AG09319 (cell line): ENCODE measurements around the gene PAIP2.

Experiments used
- DNase-seq: peaks from one replicate; pipeline ENCODE4 v3.0.0-alpha.2; 2010; ENCODE audit warnings: low read depth; ENCODE audit errors: extremely low read depth
- TF ChIP-seq, protein P1 (sequence below): IDR thresholded peaks from 2 replicates; pipeline ENCODE4 v1.5.1; 2011; ENCODE audit warnings: low read depth, mild to moderate bottlenecking, inconsistent platforms, low read length, moderate library complexity

The PAIP2 gene

DNA sequence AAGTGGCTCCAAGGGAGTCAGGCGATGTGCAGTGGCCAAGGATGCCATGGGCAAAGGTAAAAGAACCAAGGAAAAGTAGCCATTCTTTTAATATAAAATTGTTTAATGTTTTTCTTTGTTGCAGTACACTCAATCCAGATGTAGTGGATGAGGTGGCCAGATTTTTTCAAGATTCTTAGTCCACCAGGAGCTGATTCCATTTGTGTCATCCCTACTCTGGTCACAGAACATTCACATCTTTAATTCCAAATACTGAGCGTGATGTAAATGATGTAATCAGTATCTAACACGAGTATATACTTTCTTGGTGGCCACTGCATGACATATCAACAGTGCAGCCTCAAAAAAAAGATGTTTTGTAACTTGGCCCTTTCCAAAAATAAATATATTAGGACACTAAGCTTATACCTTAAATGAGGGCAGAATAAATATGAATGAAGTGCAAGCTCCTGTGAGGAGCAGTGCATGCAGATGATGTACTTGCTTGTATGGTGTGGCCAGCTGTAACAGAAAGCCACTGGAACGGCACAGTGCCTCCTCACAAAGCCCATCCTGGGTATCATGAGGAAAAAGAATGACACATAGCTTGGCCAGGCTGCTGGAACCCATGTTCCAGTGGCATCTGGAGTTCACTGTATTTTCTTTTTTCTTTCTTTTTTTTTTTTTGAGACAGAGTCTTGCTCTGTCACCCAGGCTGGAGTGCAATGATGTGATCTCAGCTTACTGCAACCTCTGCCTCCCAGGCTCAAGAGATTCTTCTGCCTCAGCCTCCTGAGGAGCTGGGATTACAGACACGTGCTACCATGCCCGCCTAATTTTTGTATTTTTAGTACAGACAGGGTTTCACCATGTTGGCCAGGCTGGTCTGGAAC is 68.7 kb downstream of the PAIP2 start:
- TF ChIP-seq, protein P1, sequence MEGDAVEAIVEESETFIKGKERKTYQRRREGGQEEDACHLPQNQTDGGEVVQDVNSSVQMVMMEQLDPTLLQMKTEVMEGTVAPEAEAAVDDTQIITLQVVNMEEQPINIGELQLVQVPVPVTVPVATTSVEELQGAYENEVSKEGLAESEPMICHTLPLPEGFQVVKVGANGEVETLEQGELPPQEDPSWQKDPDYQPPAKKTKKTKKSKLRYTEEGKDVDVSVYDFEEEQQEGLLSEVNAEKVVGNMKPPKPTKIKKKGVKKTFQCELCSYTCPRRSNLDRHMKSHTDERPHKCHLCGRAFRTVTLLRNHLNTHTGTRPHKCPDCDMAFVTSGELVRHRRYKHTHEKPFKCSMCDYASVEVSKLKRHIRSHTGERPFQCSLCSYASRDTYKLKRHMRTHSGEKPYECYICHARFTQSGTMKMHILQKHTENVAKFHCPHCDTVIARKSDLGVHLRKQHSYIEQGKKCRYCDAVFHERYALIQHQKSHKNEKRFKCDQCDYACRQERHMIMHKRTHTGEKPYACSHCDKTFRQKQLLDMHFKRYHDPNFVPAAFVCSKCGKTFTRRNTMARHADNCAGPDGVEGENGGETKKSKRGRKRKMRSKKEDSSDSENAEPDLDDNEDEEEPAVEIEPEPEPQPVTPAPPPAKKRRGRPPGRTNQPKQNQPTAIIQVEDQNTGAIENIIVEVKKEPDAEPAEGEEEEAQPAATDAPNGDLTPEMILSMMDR = no peak
- DNase-seq = no peak

DNA sequence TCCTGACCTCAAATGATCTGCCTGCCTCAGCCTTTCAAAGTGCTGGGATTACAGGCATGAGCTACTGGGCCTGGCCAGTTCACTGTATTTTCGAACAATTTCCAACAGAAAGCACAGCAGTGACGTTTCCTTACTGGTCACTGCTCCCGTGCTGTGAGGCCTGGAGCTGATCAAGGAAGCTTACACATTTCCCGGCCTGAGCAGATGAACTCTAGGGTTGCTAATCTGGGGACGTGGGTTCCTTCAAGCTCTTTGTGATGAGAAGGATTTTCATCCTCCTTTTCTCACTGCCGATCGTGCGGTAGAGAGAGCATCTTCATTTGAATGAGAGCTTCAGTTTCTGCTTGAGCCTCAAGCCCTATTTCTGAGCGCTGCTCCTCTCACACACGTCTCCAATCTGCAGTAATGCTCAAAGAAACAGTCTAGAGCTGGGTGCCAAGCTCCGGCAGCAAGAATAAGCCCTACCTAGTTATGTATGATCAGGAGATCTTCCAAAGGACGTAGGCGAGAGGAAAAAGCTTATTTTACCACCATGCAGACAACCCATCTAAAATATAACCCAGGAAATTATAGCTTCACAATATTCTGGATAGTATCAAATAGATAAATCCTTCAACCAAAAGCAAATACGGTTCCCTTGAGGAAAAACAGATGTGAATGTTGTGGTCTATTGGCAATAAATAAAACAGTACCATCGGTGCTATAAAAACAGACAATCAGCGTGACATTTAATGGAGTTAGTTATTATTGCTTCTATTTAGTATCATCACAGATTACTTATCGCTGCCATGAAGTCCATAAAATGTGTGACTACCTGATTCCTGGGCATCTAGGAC is 69.6 kb downstream of the PAIP2 start:
- TF ChIP-seq, protein P1 = no peak

DNA sequence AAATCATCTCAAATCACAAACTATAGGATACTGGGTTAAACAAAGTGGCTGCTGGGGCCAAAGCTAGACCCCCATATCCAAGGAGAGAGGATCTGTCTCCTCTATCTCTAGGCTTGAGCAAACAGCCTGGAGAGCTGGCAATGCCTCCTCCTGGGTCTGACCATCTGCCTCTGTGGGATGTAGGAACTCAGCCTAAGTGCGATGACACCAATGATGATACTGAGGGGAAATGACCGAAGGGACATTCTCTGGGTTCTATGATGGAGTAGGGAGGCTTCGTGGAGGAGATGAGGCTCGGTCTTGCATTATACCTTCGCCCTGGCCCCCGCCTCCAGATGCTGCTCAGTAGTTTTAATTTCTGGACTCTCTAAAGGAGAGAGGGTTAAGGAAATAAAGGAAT is 71.5 kb downstream of the PAIP2 start:
- DNase-seq = no peak
- TF ChIP-seq, protein P1 = no peak

More for the DNA sequence above, 69.6 kb downstream of the PAIP2 start:
- no peak for DNase-seq

GRCh38 chr5:139413963-139414362 is 72.3 kb downstream of the PAIP2 start:
- DNase-seq = no peak
- TF ChIP-seq, protein P1 = no peak

- DNase-seq = no peak
- TF ChIP-seq, protein P1 = no peak
These were observed 73.0 kb downstream of the PAIP2 start for GRCh38 chr5:139414581-139415130.

- TF ChIP-seq, protein P1 = no peak
- no peak for DNase-seq
These were observed 73.7 kb downstream of the PAIP2 start for GRCh38 chr5:139415221-139415861.
